ENCODE data around the gene CSF1. TPM values are rescaled to one million over a fixed set of nuclear protein-coding genes. Genes with fewer than 3 reads are reported as not detected.

The CSF1 gene
- total and polyA plus RNA-seq, 2 donors (not counting 1 experiment from before 2014, with no cell fraction given) = 28.6 to 48.9 TPM

GRCh38 chr1:109933856-109934711 lies 23.4 kb downstream of the CSF1 start:
- no peaks in the 10 kb centered on the region for H3K9me3 ChIP-seq (ENCODE audit: control insufficient read depth, insufficient read depth, low read depth, low read length)
- peak; percentile 69 to 93 for DNase-seq (ENCODE audit: low read depth in 2 of 2)
- no peaks in the 10 kb centered on the region for H3K27me3 ChIP-seq (ENCODE audit: control insufficient read depth, insufficient read depth, low read length)
- H3K79me2 ChIP-seq (ENCODE audit: control insufficient read depth, insufficient read depth, low read length) = no peaks in the 10 kb centered on the region
- TF ChIP-seq EZH2 (IDR thresholded peaks at IDR 0.05; ENCODE audit: low read length, missing control alignments) (no peak), CTCF (conservative IDR thresholded peaks at IDR 0.05 in 1 of 2, IDR thresholded peaks at IDR 0.05 in 1 of 2; ENCODE audit: low read depth in 1 of 2, low read length in 2 of 2) (no peak)
- peak overlapping the region; percentile 10 for H3K4me2 ChIP-seq (ENCODE audit: extremely low read depth, insufficient read depth, low read length)
- H2AFZ ChIP-seq (ENCODE audit: low read length) = no peak overlapping the region
- no peaks in the 10 kb centered on the region for H4K20me1 ChIP-seq (ENCODE audit: control insufficient read depth, extremely low read depth, insufficient read depth, low read length)
- H3K4me3 ChIP-seq (replicated peaks in 1 of 4; ENCODE audit: control extremely low read depth in 1 of 4, insufficient read depth in 1 of 4, low read depth in 3 of 4, low read length in 4 of 4) = no peak overlapping the region
- peaks cover 12% of the 10 kb centered on the region for H3K36me3 ChIP-seq (ENCODE audit: control insufficient read depth, insufficient read depth, low read length)
- no peak overlapping the region for H3K9ac ChIP-seq (ENCODE audit: insufficient read depth, low read length)
- peaks cover 15% of the 10 kb centered on the region for H3K4me1 ChIP-seq (ENCODE audit: control insufficient read depth, extremely low read depth, insufficient read depth, low read length)
- H3K27ac ChIP-seq (ENCODE audit: insufficient read depth, low read length) = peak overlapping the region; percentile 11

- Histone ChIP-seq H3K27me3 (ENCODE audit: control insufficient read depth, insufficient read depth, low read length) (no peaks in the 10 kb centered on the region), H3K9me3 (ENCODE audit: control insufficient read depth, insufficient read depth, low read depth, low read length) (no peaks in the 10 kb centered on the region), H2AFZ (ENCODE audit: low read length) (no peak overlapping the region), H3K4me1 (ENCODE audit: control insufficient read depth, extremely low read depth, insufficient read depth, low read length) (peaks cover 13% of the 10 kb centered on the region), H3K27ac (ENCODE audit: insufficient read depth, low read length) (no peak overlapping the region), H3K4me3 (replicated peaks in 1 of 4; ENCODE audit: control extremely low read depth in 1 of 4, insufficient read depth in 1 of 4, low read depth in 3 of 4, low read length in 4 of 4) (no peak overlapping the region), H3K4me2 (ENCODE audit: extremely low read depth, insufficient read depth, low read length) (no peak overlapping the region), H3K36me3 (ENCODE audit: control insufficient read depth, insufficient read depth, low read length) (no peaks in the 10 kb centered on the region), H3K9ac (ENCODE audit: insufficient read depth, low read length) (no peak overlapping the region), H3K79me2 (ENCODE audit: control insufficient read depth, insufficient read depth, low read length) (no peaks in the 10 kb centered on the region), H4K20me1 (ENCODE audit: control insufficient read depth, extremely low read depth, insufficient read depth, low read length) (no peaks in the 10 kb centered on the region)
- DNase-seq (ENCODE audit: low read depth in 2 of 2) = no peak
- no peak for TF ChIP-seq CTCF (conservative IDR thresholded peaks at IDR 0.05 in 1 of 2, IDR thresholded peaks at IDR 0.05 in 1 of 2; ENCODE audit: low read depth in 1 of 2, low read length in 2 of 2)
- no peak for TF ChIP-seq EZH2 (IDR thresholded peaks at IDR 0.05; ENCODE audit: low read length, missing control alignments)
These were observed 24.8 kb downstream of the CSF1 start for GRCh38 chr1:109935451-109935900.

- Histone ChIP-seq H3K27me3 (ENCODE audit: control insufficient read depth, insufficient read depth, low read length) (no peaks in the 10 kb centered on the region), H3K79me2 (ENCODE audit: control insufficient read depth, insufficient read depth, low read length) (no peaks in the 10 kb centered on the region), H3K36me3 (ENCODE audit: control insufficient read depth, insufficient read depth, low read length) (no peaks in the 10 kb centered on the region), H3K9ac (ENCODE audit: insufficient read depth, low read length) (no peak overlapping the region), H2AFZ (ENCODE audit: low read length) (no peak overlapping the region), H3K27ac (ENCODE audit: insufficient read depth, low read length) (no peak overlapping the region), H3K4me3 (replicated peaks in 1 of 4; ENCODE audit: control extremely low read depth in 1 of 4, insufficient read depth in 1 of 4, low read depth in 3 of 4, low read length in 4 of 4) (no peak overlapping the region), H3K9me3 (ENCODE audit: control insufficient read depth, insufficient read depth, low read depth, low read length) (no peaks in the 10 kb centered on the region), H4K20me1 (ENCODE audit: control insufficient read depth, extremely low read depth, insufficient read depth, low read length) (no peaks in the 10 kb centered on the region), H3K4me2 (ENCODE audit: extremely low read depth, insufficient read depth, low read length) (no peak overlapping the region), H3K4me1 (ENCODE audit: control insufficient read depth, extremely low read depth, insufficient read depth, low read length) (peaks cover 8% of the 10 kb centered on the region)
- no peak for DNase-seq (ENCODE audit: low read depth in 2 of 2)
- no peak for TF ChIP-seq CTCF (conservative IDR thresholded peaks at IDR 0.05 in 1 of 2, IDR thresholded peaks at IDR 0.05 in 1 of 2; ENCODE audit: low read depth in 1 of 2, low read length in 2 of 2)
- no peak for TF ChIP-seq EZH2 (IDR thresholded peaks at IDR 0.05; ENCODE audit: low read length, missing control alignments)
These were observed 27.1 kb downstream of the CSF1 start for GRCh38 chr1:109937738-109938137.
